Activated CD8-positive, alpha-beta memory T cell treated with anti-CD3 and anti-CD28 coated beads for 48 hours (primary cell): ENCODE data around the gene PDXK.
"Not testable (repeated sequence)": the region's sequence is repeated elsewhere in the genome, so short reads cannot be mapped to it uniquely, and the experiment has no call there.

Experiments used
- DNase-seq, 3 experiments: peaks; one replicate each; pipeline ENCODE4 v3.0.0-alpha.2; 2020; ENCODE audit warnings: low read depth in 2 of 3, low spot score in 2 of 3

Gene PDXK

GRCh38 chr21:43697758-43698643 is 20.9 kb upstream of the PDXK start:
- no peak for DNase-seq

GRCh38 chr21:43699492-43699777 is 19.5 kb upstream of the PDXK start:
- DNase-seq, result not testable (repeated sequence)

- no peak for DNase-seq
Measured at GRCh38 chr21:43699933-43700599, 18.9 kb upstream of the PDXK start.

- no peak for DNase-seq
Measured at GRCh38 chr21:43701936-43702784, 16.8 kb upstream of the PDXK start.

- no peak for DNase-seq
Measured at GRCh38 chr21:43702785-43703034, 16.2 kb upstream of the PDXK start.

- no peak for DNase-seq
Measured at GRCh38 chr21:43703035-43703880, 15.7 kb upstream of the PDXK start.

- DNase-seq, result no peak
Measured at GRCh38 chr21:43707462-43707861, 11.5 kb upstream of the PDXK start.

- no peak for DNase-seq
Measured at GRCh38 chr21:43708745-43709381, 10.1 kb upstream of the PDXK start.

- DNase-seq, result no peak
Measured at GRCh38 chr21:43712268-43712942, 6.5 kb upstream of the PDXK start.

GRCh38 chr21:43713123-43713522 is 5.8 kb upstream of the PDXK start:
- DNase-seq, result not testable (repeated sequence)

GRCh38 chr21:43716376-43717165 is 2.4 kb upstream of the PDXK start:
- no peak for DNase-seq

GRCh38 chr21:43717166-43717853 is 1.6 kb upstream of the PDXK start:
- no peak for DNase-seq

- DNase-seq, result no peak
Measured at GRCh38 chr21:43717967-43718871, 710 bp upstream of the PDXK start.

GRCh38 chr21:43719748-43720538 is 1.0 kb downstream of the PDXK start:
- no peak for DNase-seq

GRCh38 chr21:43720539-43721166 is 1.7 kb downstream of the PDXK start:
- no peak for DNase-seq

GRCh38 chr21:43721206-43721605 is 2.3 kb downstream of the PDXK start:
- no peak for DNase-seq
